Cardiac fibroblast (primary cell): ENCODE results near the gene KATNIP.

ENCODE experiments used
- DNase-seq, 2 donors: peaks; one replicate each; pipeline versions ENCODE4 v3.0.0 to v3.0.0-alpha.2; 2010; ENCODE audit warnings: low read depth in 2 of 2
- H3K4me3 ChIP-seq, 2 donors: replicated peaks in 1 of 2; 1 replicate in 1 of 2; 2 replicates in 1 of 2; pipeline ENCODE4 v1.5.1; 2011; ENCODE audit warnings: low read depth in 2 of 2, low read length in 2 of 2, mild to moderate bottlenecking in 2 of 2, moderate library complexity in 1 of 2
- CTCF ChIP-seq: IDR thresholded peaks from one replicate; pipeline ENCODE4 v1.5.1; 2011; ENCODE audit warnings: low read depth, mild to moderate bottlenecking, low read length, inconsistent platforms

The KATNIP gene

GRCh38 chr16:27511657-27512448 lies 38.1 kb upstream of the KATNIP start:
- no peak for TF ChIP-seq CTCF
- peak; percentile 17 to 42 for DNase-seq
- H3K4me3 ChIP-seq: no peak overlapping the region

- no peak overlapping the region for H3K4me3 ChIP-seq
- no peak for TF ChIP-seq CTCF
- DNase-seq: no peak
Measured at GRCh38 chr16:27514806-27515205, 35.1 kb upstream of the KATNIP start.

GRCh38 chr16:27515874-27516353 lies 34.0 kb upstream of the KATNIP start:
- H3K4me3 ChIP-seq: no peak overlapping the region
- peak; percentile 71 for TF ChIP-seq CTCF
- DNase-seq: peak; percentile 26 to 41

GRCh38 chr16:27516365-27516764 lies 33.6 kb upstream of the KATNIP start:
- no peak for DNase-seq
- TF ChIP-seq CTCF: no peak
- H3K4me3 ChIP-seq: no peak overlapping the region

GRCh38 chr16:27517664-27518063 lies 32.3 kb upstream of the KATNIP start:
- no peak for DNase-seq
- no peak overlapping the region for H3K4me3 ChIP-seq
- TF ChIP-seq CTCF: no peak

GRCh38 chr16:27518226-27518625 lies 31.7 kb upstream of the KATNIP start:
- no peak overlapping the region for H3K4me3 ChIP-seq
- no peak for TF ChIP-seq CTCF
- DNase-seq: no peak
